Activated CD4-positive, alpha-beta T cell treated with anti-CD3 and anti-CD28 coated beads for 36 hours (primary cell): ENCODE results near the gene SLC38A7. TPM values are rescaled to one million over a fixed set of nuclear protein-coding genes. Genes with fewer than 3 reads are reported as not detected.
A peak's percentile ranks its signal among the peaks of the same experiment; 100 is the strongest.

Experiments
- ATAC-seq: fragments of 200-7000 bp; cut with Tn5 transposase; one replicate; pipeline ENCODE4 v1.10.0; 2021; ENCODE audit warnings: mild to moderate bottlenecking, moderate library complexity
- CTCF ChIA-PET: fragments of 350-600 bp; sonication (Branson Sonifier 250); formaldehyde crosslinking; loops from one replicate; lab custom pipeline; 2021; ENCODE audit warnings: antibody characterized with exemption; lab: Charles Lee
- POLR2A ChIA-PET: fragments of 350-600 bp; sonication (Branson Sonifier 250); formaldehyde crosslinking; loops from one replicate; lab custom pipeline; 2021; ENCODE audit warnings: antibody characterized with exemption, inconsistent platforms; lab: Charles Lee
- DNase-seq: peaks from one replicate; pipeline ENCODE4 v3.0.0-alpha.2; 2020
- H3K27ac Mint-ChIP-seq: one replicate; pipeline ENCODE4 v1.8.0; 2021; ENCODE audit warnings: mixed read lengths
- H3K27me3 Mint-ChIP-seq: one replicate; pipeline ENCODE4 v1.8.0; 2021; ENCODE audit warnings: mixed read lengths
- H3K36me3 Mint-ChIP-seq: one replicate; pipeline ENCODE4 v1.8.0; 2021; ENCODE audit warnings: low read depth, mixed read lengths
- H3K4me1 Mint-ChIP-seq: one replicate; pipeline ENCODE4 v1.8.0; 2021; ENCODE audit warnings: mixed read lengths
- H3K4me3 Mint-ChIP-seq: one replicate; pipeline ENCODE4 v1.8.0; 2021; ENCODE audit warnings: mild to moderate bottlenecking, moderate library complexity, mixed read lengths
- H3K9me3 Mint-ChIP-seq: one replicate; pipeline ENCODE4 v1.8.0; 2021; ENCODE audit warnings: low read depth, mixed read lengths
- intact Hi-C, 2 experiments: fragments of 100-400 bp; cut with DNase I in 1 of 2; cut with micrococcal nuclease in 1 of 2; formaldehyde crosslinking; loops; one replicate each; pipeline versions ENCODE4 v1.14.2 to v1.15.1; 2022 to 2024; cut with DNase I, micrococcal nuclease
- total RNA-seq, 2 experiments: library from RNA; stranded (reverse); gene quantifications; one replicate each; pipeline ENCODE4 v1.2.3, GENCODE V29; 2021

SLC38A7 gene
- total RNA-seq, 2 experiments from 2014 or later = 4.5 to 6.5 TPM

GRCh38 chr16:58636466-58636865, 48.1 kb downstream of the SLC38A7 start:
- intact Hi-C loops = no loop called here

GRCh38 chr16:58635502-58635901, 49.1 kb downstream of the SLC38A7 start:
- H3K27me3 Mint-ChIP-seq = no peaks in the 10 kb centered on the region
- POLR2A ChIA-PET = no interaction called here

More at GRCh38 chr16:58636466-58636865, 48.1 kb downstream of the SLC38A7 start:
- H3K4me3 Mint-ChIP-seq = no peak overlapping the region
- ATAC-seq (no peak), DNase-seq (no peak)
- CTCF ChIA-PET = no interaction called here
- POLR2A ChIA-PET = no interaction called here
- no peak overlapping the region for H3K27ac Mint-ChIP-seq
- H3K27me3 Mint-ChIP-seq = no peaks in the 10 kb centered on the region
- peaks cover 2% of the 10 kb centered on the region for H3K4me1 Mint-ChIP-seq
- H3K9me3 Mint-ChIP-seq = no peaks in the 10 kb centered on the region
- no peaks in the 10 kb centered on the region for H3K36me3 Mint-ChIP-seq

DNA sequence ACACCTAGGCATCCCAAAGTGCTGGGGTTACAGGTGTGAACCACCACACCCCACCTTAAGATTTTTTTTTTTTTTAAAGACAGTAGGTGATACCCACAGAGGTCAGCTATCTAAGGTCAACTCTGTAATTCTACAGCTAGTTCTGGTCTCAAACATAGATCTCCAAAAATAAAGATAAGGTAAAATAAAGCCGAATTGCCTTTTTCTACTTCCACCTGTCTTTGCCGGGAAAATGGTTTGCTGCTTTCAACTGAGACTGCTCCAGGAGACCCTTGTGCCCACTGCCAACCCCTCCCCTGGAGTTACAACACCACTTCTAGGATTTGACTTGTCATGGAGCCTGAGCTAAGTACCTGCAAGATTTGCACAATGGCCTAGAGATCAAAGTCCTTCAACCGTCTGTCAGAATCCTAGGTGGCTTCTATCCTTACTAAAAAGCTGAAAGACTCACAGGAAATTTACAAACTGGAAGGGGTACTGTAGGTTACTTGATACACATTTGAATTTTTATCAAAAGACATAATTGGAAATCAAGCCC, 50.2 kb downstream of the SLC38A7 start:
- H3K27me3 Mint-ChIP-seq = no peaks in the 10 kb centered on the region
- peaks cover 6% of the 10 kb centered on the region for H3K4me1 Mint-ChIP-seq
- H3K9me3 Mint-ChIP-seq = no peaks in the 10 kb centered on the region
- ChIA-PET POLR2A (no interaction called here), CTCF (interaction anchor here (0.8 kb wide), 1 partner anchor 298 kb away, joined by 3 read pairs; no protein-coding TSS in a partner anchor)
- intact Hi-C loops = no loop called here
- no peak overlapping the region for H3K27ac Mint-ChIP-seq
- no peak for ATAC-seq
- no peak for DNase-seq
- no peak overlapping the region for H3K4me3 Mint-ChIP-seq
- H3K36me3 Mint-ChIP-seq = peaks cover 4% of the 10 kb centered on the region

More at GRCh38 chr16:58635502-58635901, 49.1 kb downstream of the SLC38A7 start:
- intact Hi-C loops = no loop called here
- Mint-ChIP-seq H3K4me3 (no peak overlapping the region), H3K9me3 (no peaks in the 10 kb centered on the region), H3K4me1 (peaks cover 5% of the 10 kb centered on the region), H3K27ac (no peak overlapping the region), H3K36me3 (no peaks in the 10 kb centered on the region)
- CTCF ChIA-PET = no interaction called here
- no peak for ATAC-seq
- no peak for DNase-seq

DNA sequence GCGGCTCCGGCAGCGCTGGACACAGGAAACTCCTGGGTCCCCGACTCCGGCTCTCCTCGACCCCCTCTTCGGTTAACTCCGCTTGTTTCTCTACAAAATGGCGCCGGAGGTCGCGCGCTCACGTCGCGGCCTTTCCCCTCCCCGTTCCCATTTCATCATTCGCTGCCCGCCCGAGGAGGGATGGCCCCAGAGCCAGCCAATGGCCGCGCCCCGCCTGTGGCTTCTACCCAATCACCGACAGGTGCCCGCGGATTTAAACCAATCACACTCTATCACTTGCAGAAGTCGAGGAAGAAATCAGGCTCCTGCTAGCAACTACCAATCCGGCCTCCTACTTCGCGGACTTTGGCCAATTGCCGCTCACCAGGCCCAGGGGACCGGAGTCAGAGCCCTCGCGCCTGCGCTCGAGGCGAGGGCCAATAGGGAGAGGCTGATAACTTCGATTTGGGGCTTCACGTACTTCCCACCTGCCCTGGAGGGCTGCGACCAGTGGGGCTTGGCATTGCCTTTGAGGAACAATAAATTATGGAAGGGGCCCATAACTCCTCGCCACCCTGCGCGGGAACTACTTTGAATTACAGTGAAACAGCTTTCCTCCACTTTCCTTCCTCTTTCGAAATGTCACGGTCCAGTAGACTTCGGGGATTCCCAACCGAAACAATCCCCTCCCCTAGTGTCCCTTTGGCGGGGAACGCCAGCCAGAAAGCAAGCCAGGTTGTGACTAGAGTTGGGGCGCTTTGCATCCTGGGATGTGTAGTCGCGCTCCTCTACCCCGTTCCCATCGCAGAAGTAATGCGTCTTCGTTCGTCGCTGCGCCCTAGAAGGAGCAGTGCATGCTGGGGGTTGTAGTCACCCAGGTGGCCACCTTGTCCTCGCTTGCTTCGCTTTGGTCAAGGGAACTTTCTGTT, 54.6 kb downstream of the SLC38A7 start, which contains the start of gene CNOT1:
CNOT1 (minus strand) TSS at position 94 of the 908 bp plus-strand sequence. CDS start 30,489 bp downstream, outside the sequence.
- peaks cover 24% of the 10 kb centered on the region for H3K4me1 Mint-ChIP-seq
- no peaks in the 10 kb centered on the region for H3K27me3 Mint-ChIP-seq
- peaks cover 25% of the 10 kb centered on the region for H3K36me3 Mint-ChIP-seq
- CTCF ChIA-PET = interaction anchor here (0.7 kb wide), 1 partner anchor 126 kb away, joined by 3 read pairs; no protein-coding TSS in a partner anchor
- POLR2A ChIA-PET = no interaction called here
- H3K9me3 Mint-ChIP-seq = no peaks in the 10 kb centered on the region
- intact Hi-C loops = loop anchor here (1.0 to 10.0 kb wide), 13 partner anchors 54 to 1185 kb away; partner anchors contain the start of genes GINS3 (in 2 of the 2), SETD6 (in 2 of the 2), SLC38A7 (in 2 of the 2) and CFAP20 (in 1 of the 2)
- peak within 1 kb of the TSS; percentile 100 for H3K27ac Mint-ChIP-seq
- H3K4me3 Mint-ChIP-seq = peak within 1 kb of the TSS; percentile 100
- ATAC-seq (peak; percentile 89), DNase-seq (peak; percentile 99)

GRCh38 chr16:58628845-58629732, 55.5 kb downstream of the SLC38A7 start:
- H3K36me3 Mint-ChIP-seq = peaks cover 34% of the 10 kb centered on the region
- H3K4me3 Mint-ChIP-seq = peak overlapping the region; percentile 100
- peaks cover 32% of the 10 kb centered on the region for H3K4me1 Mint-ChIP-seq
- peak; percentile 71 for DNase-seq
- peak overlapping the region; percentile 100 for H3K27ac Mint-ChIP-seq
- ChIA-PET POLR2A (interaction anchor here (0.7 to 1.6 kb wide), 2 partner anchors 30 to 55 kb away, joined by 5 to 7 read pairs; partner anchors contain the start of gene SLC38A7), CTCF (no interaction called here)
- intact Hi-C loops = loop anchor here in 1 of 2 experiments (1.0 to 10.0 kb wide), 2 partner anchors 500 to 1184 kb away; partner anchors contain the start of genes CFAP20, CIAPIN1 and COQ9
- ATAC-seq = peak; percentile 2
- no peaks in the 10 kb centered on the region for H3K9me3 Mint-ChIP-seq
- no peaks in the 10 kb centered on the region for H3K27me3 Mint-ChIP-seq

- ATAC-seq (no peak), DNase-seq (no peak)
- Mint-ChIP-seq H3K27me3 (no peaks in the 10 kb centered on the region), H3K4me3 (no peak overlapping the region), H3K36me3 (peaks cover 54% of the 10 kb centered on the region), H3K9me3 (no peaks in the 10 kb centered on the region), H3K4me1 (peaks cover 34% of the 10 kb centered on the region), H3K27ac (no peak overlapping the region)
- ChIA-PET POLR2A (no interaction called here), CTCF (no interaction called here)
- intact Hi-C loops = loop anchor here in 1 of 2 experiments (10.0 kb wide), 1 partner anchor 1179 kb away; the partner anchor contains the start of genes CIAPIN1 and COQ9
Measured at GRCh38 chr16:58624209-58624608, 60.4 kb downstream of the SLC38A7 start.

GRCh38 chr16:58620396-58620795, 64.2 kb downstream of the SLC38A7 start:
- intact Hi-C loops = loop anchor here in 1 of 2 experiments (10.0 kb wide), 1 partner anchor 1176 kb away; the partner anchor contains the start of genes CIAPIN1 and COQ9

DNA sequence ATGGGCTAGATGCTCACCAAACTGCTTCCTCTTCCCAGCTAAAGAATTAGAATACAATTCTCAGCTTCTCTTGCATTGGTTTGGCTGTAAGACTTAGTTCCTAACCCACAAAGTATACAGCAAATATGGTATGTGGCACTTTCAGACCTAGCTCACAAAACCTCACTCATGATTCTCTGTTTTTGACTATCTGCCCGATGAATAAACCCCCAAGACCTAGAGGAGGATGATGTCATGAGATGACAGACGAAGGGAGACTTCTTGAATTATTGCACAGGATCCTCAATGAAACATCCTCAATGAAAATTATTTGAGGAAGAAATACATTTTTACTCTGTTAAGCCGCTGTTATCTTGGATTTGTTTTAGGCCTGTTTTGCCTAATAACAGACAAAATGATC, 69.3 kb downstream of the SLC38A7 start:
- Mint-ChIP-seq H3K27me3 (no peaks in the 10 kb centered on the region), H3K27ac (no peak overlapping the region), H3K9me3 (no peaks in the 10 kb centered on the region), H3K4me3 (no peak overlapping the region), H3K4me1 (peaks cover 15% of the 10 kb centered on the region), H3K36me3 (peaks cover 44% of the 10 kb centered on the region)
- POLR2A ChIA-PET = no interaction called here
- CTCF ChIA-PET = no interaction called here
- ATAC-seq (no peak), DNase-seq (no peak)
- intact Hi-C loops = no loop called here

More at GRCh38 chr16:58620396-58620795, 64.2 kb downstream of the SLC38A7 start:
- POLR2A ChIA-PET = no interaction called here
- Mint-ChIP-seq H3K27ac (no peak overlapping the region), H3K36me3 (peaks cover 49% of the 10 kb centered on the region), H3K4me1 (peaks cover 23% of the 10 kb centered on the region), H3K4me3 (no peak overlapping the region), H3K27me3 (no peaks in the 10 kb centered on the region), H3K9me3 (no peaks in the 10 kb centered on the region)
- ATAC-seq (no peak), DNase-seq (no peak)
- CTCF ChIA-PET = no interaction called here
